GM12878 (cell line): ENCODE measurements around the gene PEX11A. TPM values are rescaled to one million over a fixed set of nuclear protein-coding genes. Genes with fewer than 3 reads are reported as not detected.

Source experiments
- ATAC-seq: fragments of 200-7000 bp; cut with Tn5 transposase; 3 replicates; pipeline ENCODE4 v1.9.1; 2020; ENCODE audit warnings: mild to moderate bottlenecking, moderate library complexity
- BruUV-seq: library from RNA; stranded (reverse); fragments of 400-500 nt; replicated peaks from 2 replicates; lab custom pipeline; 2021; lab: Mats Ljungman, UMichigan
- CTCF ChIA-PET: fragments of 300-600 bp; sonication (Branson Sonifier 250); formaldehyde crosslinking; extraction: SDS; loops from one replicate; lab custom pipeline; 2021; ENCODE audit warnings: inconsistent platforms; lab: Yijun Ruan, JAX
- POLR2A ChIA-PET: fragments of 350-600 bp; formaldehyde crosslinking; extraction: SDS; loops from one replicate; lab custom pipeline; 2021; ENCODE audit warnings: inconsistent platforms; lab: Charles Lee
- RAD21 ChIA-PET: fragments of 300-600 bp; sonication (Branson Sonifier 250); formaldehyde crosslinking; loops from one replicate; lab custom pipeline; 2023; ENCODE audit warnings: antibody characterized with exemption; ENCODE audit not compliant: unreplicated experiment; lab: Charles Lee
- SMC1A ChIA-PET: fragments of 300-600 bp; sonication (Branson Sonifier 250); formaldehyde crosslinking; loops from one replicate; lab custom pipeline; 2023; ENCODE audit not compliant: unreplicated experiment, uncharacterized antibody; lab: Charles Lee
- DNase-seq: peaks from one replicate; pipeline ENCODE4 v3.0.0-alpha.2; 2011; ENCODE audit warnings: low read depth, low spot score
- FAIRE-seq: peaks from 3 replicates; lab custom pipeline; 2011; peaks lifted over from hg19 to GRCh38; lab: Jason Lieb, UNC
- H2AFZ ChIP-seq: 2 replicates; pipeline ENCODE4 v1.6.0; 2011; ENCODE audit warnings: low read depth, low read length, control low read depth; ENCODE audit not compliant: control insufficient read depth
- H3K27ac ChIP-seq: 2 replicates; pipeline ENCODE4 v1.5.1; 2011; ENCODE audit warnings: control low read depth; ENCODE audit not compliant: control insufficient read depth, insufficient read depth
- H3K27me3 ChIP-seq, 2 experiments: replicated peaks in 1 of 2; 2 replicates each; pipeline versions ENCODE4 v1.6.0 to v1.6.1; 2011; ENCODE audit warnings: low read length in 1 of 2; ENCODE audit not compliant: control insufficient read depth in 2 of 2, insufficient read depth in 2 of 2
- H3K36me3 ChIP-seq, 2 experiments: 2 replicates each; pipeline ENCODE4 v1.5.1; 2011; ENCODE audit warnings: low read length in 1 of 2; ENCODE audit not compliant: control insufficient read depth in 2 of 2, insufficient read depth in 2 of 2
- H3K4me1 ChIP-seq: 2 replicates; pipeline ENCODE4 v1.6.1; 2011; ENCODE audit warnings: mild to moderate bottlenecking, low read length, moderate library complexity, mixed read lengths; ENCODE audit not compliant: control insufficient read depth, insufficient read depth
- H3K4me2 ChIP-seq: 2 replicates; pipeline ENCODE4 v1.6.0; 2011; ENCODE audit warnings: control low read depth; ENCODE audit not compliant: control insufficient read depth, insufficient read depth
- H3K4me3 ChIP-seq: fragments of 200-600 bp; sonication (generic); 2 replicates; pipeline ENCODE4 v1.5.1; 2016
- H3K79me2 ChIP-seq: 2 replicates; pipeline ENCODE4 v1.6.0; 2011; ENCODE audit warnings: low read length; ENCODE audit not compliant: control insufficient read depth, insufficient read depth
- H3K9ac ChIP-seq: 2 replicates; pipeline ENCODE4 v1.8.0; 2011; ENCODE audit warnings: low read length, control low read depth, mixed read lengths; ENCODE audit not compliant: control insufficient read depth, insufficient read depth
- H3K9me3 ChIP-seq: replicated peaks from 3 replicates; pipeline ENCODE4 v1.5.1; 2011; ENCODE audit warnings: mild to moderate bottlenecking, low read length; ENCODE audit not compliant: control insufficient read depth, insufficient read depth
- H4K20me1 ChIP-seq: 2 replicates; pipeline ENCODE4 v1.6.0; 2011; ENCODE audit not compliant: control insufficient read depth, insufficient read depth
- ESRRA ChIP-seq: IDR thresholded peaks from 2 replicates; pipeline ENCODE4 v1.6.1; 2012; ENCODE audit warnings: mild to moderate bottlenecking, low read length, improper control_type of control experiment
- NFXL1 ChIP-seq: fragments of 450-650 bp; IDR thresholded peaks from 2 replicates; pipeline ENCODE4 v1.6.1; 2017; ENCODE audit warnings: antibody characterized with exemption, mild to moderate bottlenecking, borderline replicate concordance
- NKRF ChIP-seq: fragments of 450-650 bp; conservative IDR thresholded peaks from 2 replicates; pipeline ENCODE4 v1.6.1; 2017; ENCODE audit warnings: mild to moderate bottlenecking, moderate library complexity
- SIN3A ChIP-seq: IDR thresholded peaks from 2 replicates; pipeline ENCODE4 v1.6.1; 2012; ENCODE audit warnings: low read depth, low read length, improper control_type of control experiment
- SMC3 ChIP-seq: IDR thresholded peaks from 2 replicates; pipeline ENCODE4 v1.6.1; 2011; ENCODE audit warnings: low read length, improper control_type of control experiment, borderline replicate concordance
- SP1 ChIP-seq: IDR thresholded peaks from one replicate; pipeline ENCODE4 v1.6.1; 2011; ENCODE audit warnings: low read depth, low read length
- TAF1 ChIP-seq: IDR thresholded peaks from 2 replicates; pipeline ENCODE4 v1.6.1; 2011; ENCODE audit warnings: mild to moderate bottlenecking, low read depth, low read length, borderline replicate concordance
- TCF3 ChIP-seq: IDR thresholded peaks from 2 replicates; pipeline ENCODE4 v1.6.1; 2012; ENCODE audit warnings: low read depth, mild to moderate bottlenecking, low read length, borderline replicate concordance; ENCODE audit not compliant: insufficient read depth
- USF1 ChIP-seq: IDR thresholded peaks from 2 replicates; pipeline ENCODE4 v1.6.1; 2011; ENCODE audit warnings: borderline replicate concordance, low read depth, mild to moderate bottlenecking, moderate library complexity, mixed read lengths, low read length; ENCODE audit not compliant: insufficient read depth; ENCODE audit errors: extremely low read length
- ZSCAN29 ChIP-seq: fragments of 450-650 bp; IDR thresholded peaks from 2 replicates; pipeline ENCODE4 v1.6.1; 2017; ENCODE audit warnings: mild to moderate bottlenecking, moderate library complexity
- WGBS: methylation state at CpG from one replicate; pipeline ENCODE4 v1.1.6; 2016; ENCODE audit warnings: low lambda C conversion rate; ENCODE audit not compliant: insufficient replicate concordance, insufficient coverage; ENCODE audit errors: missing lambda C conversion rate; 5-methylcytosine and 5-hydroxymethylcytosine counted together
- in situ Hi-C: fragments of 300-500 bp; cut with MboI; formaldehyde crosslinking; loops from 9 replicates; pipeline ENCODE4 v1.14.3; 2018; ENCODE audit warnings: mixed read lengths
- intact Hi-C: fragments of 100-400 bp; cut with micrococcal nuclease; formaldehyde crosslinking; loops from one replicate; pipeline ENCODE4 v1.14.2; 2022; ENCODE audit not compliant: unreplicated experiment
- polyA plus RNA-seq, 11 experiments: library from polyadenylated mRNA; depleted of rRNA in 4 of 11; unstranded in 6 of 11; stranded (reverse) in 5 of 11; fragments of >200 nt; fragmentation: Nextera tagmentation in 4 of 11; fragmentation: Illumina TruSeq in 1 of 11; extraction: Ambion mirVana in 4 of 11; extraction: Trizol in 1 of 11; gene quantifications; 1 replicate in 1 of 11; 2 replicates in 10 of 11; pipeline versions ENCODE4 v1.2.1 to v1.2.3, GENCODE V29; 2011 to 2016; ENCODE audit warnings: inconsistent platforms in 2 of 11, missing spikeins in 2 of 11, low read depth in 1 of 11
- total RNA-seq, 4 experiments: library from RNA; depleted of rRNA in 3 of 4; stranded (reverse); fragments of >200 nt in 3 of 4; fragmentation: Illumina TruSeq in 1 of 4; extraction: Trizol in 1 of 4; gene quantifications; 2 replicates each; pipeline versions ENCODE4 v1.2.1 to v1.2.3, GENCODE V29; 2013 to 2021
- TF ChIP-seq, protein P1 (sequence below): fragments of 450-650 bp; IDR thresholded peaks from 2 replicates; pipeline ENCODE4 v1.6.1; 2018; ENCODE audit warnings: borderline replicate concordance, mild to moderate bottlenecking; ENCODE audit not compliant: partially characterized antibody
- TF ChIP-seq, protein P2 (sequence below): fragments of 150-350 bp; IDR thresholded peaks from 2 replicates; pipeline ENCODE4 v1.6.1; 2014; ENCODE audit warnings: mild to moderate bottlenecking, low read depth, low read length

The PEX11A gene
- total and polyA plus RNA-seq, 10 of the 15 experiments (the other 5 are each of a cell fraction or from before 2014, with no cell fraction given) = 1.4 to 2.8 (median 2.0) TPM

GRCh38 chr15:89649013-89649625, 41.4 kb downstream of the PEX11A start (continued):
- TF ChIP-seq, protein P1, sequence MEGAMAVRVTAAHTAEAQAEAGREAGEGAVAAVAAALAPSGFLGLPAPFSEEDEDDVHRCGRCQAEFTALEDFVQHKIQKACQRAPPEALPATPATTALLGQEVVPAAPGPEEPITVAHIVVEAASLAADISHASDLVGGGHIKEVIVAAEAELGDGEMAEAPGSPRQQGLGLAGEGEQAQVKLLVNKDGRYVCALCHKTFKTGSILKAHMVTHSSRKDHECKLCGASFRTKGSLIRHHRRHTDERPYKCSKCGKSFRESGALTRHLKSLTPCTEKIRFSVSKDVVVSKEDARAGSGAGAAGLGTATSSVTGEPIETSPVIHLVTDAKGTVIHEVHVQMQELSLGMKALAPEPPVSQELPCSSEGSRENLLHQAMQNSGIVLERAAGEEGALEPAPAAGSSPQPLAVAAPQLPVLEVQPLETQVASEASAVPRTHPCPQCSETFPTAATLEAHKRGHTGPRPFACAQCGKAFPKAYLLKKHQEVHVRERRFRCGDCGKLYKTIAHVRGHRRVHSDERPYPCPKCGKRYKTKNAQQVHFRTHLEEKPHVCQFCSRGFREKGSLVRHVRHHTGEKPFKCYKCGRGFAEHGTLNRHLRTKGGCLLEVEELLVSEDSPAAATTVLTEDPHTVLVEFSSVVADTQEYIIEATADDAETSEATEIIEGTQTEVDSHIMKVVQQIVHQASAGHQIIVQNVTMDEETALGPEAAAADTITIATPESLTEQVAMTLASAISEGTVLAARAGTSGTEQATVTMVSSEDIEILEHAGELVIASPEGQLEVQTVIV = no peak
- TF ChIP-seq NFXL1 (no peak), SP1 (no peak), SMC3 (no peak), TAF1 (no peak)
- TF ChIP-seq, all 136 proteins: peak for 0

- DNase-seq (no peak), ATAC-seq (no peak)
- 90% methylated on average over 66 of the region's 102 CpGs for WGBS
- TF ChIP-seq NKRF (no peak), SIN3A (no peak), ZSCAN29 (no peak), USF1 (no peak), TCF3 (no peak), ESRRA (no peak)
- TF ChIP-seq, protein P2, sequence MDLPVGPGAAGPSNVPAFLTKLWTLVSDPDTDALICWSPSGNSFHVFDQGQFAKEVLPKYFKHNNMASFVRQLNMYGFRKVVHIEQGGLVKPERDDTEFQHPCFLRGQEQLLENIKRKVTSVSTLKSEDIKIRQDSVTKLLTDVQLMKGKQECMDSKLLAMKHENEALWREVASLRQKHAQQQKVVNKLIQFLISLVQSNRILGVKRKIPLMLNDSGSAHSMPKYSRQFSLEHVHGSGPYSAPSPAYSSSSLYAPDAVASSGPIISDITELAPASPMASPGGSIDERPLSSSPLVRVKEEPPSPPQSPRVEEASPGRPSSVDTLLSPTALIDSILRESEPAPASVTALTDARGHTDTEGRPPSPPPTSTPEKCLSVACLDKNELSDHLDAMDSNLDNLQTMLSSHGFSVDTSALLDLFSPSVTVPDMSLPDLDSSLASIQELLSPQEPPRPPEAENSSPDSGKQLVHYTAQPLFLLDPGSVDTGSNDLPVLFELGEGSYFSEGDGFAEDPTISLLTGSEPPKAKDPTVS = no peak
Observed at GRCh38 chr15:89648106-89649012, 42.2 kb downstream of the PEX11A start.

More at GRCh38 chr15:89648106-89649012, 42.2 kb downstream of the PEX11A start:
- RAD21 ChIA-PET = no interaction called here
- CTCF ChIA-PET = interaction anchor here (0.8 to 1.1 kb wide), 3 partner anchors 9 to 24 kb away, joined by 3 to 4 read pairs (median 4); no protein-coding TSS in a partner anchor
- POLR2A ChIA-PET = no interaction called here
- H3K4me1 ChIP-seq = no peaks in the 10 kb centered on the region
- in situ Hi-C loops = no loop called here
- no TSS peak for BruUV-seq
- no peaks in the 10 kb centered on the region for H3K36me3 ChIP-seq
- no peaks in the 10 kb centered on the region for H3K79me2 ChIP-seq
- no peak overlapping the region for H3K4me3 ChIP-seq
- H3K9ac ChIP-seq = no peak overlapping the region
- intact Hi-C loops = no loop called here
- no peak for FAIRE-seq
- H3K4me2 ChIP-seq = no peak overlapping the region
- H3K9me3 ChIP-seq = no peaks in the 10 kb centered on the region
- H2AFZ ChIP-seq = no peak overlapping the region
- H4K20me1 ChIP-seq = no peaks in the 10 kb centered on the region
- no peak overlapping the region for H3K27ac ChIP-seq
- SMC1A ChIA-PET = no interaction called here
- H3K27me3 ChIP-seq = no peaks in the 10 kb centered on the region
